Testis (tissue), 3 donors: ENCODE data around the gene UVRAG. TPM values are rescaled to one million over a fixed set of nuclear protein-coding genes. Genes with fewer than 3 reads are reported as not detected.
"Not testable (repeated sequence)": the region's sequence is repeated elsewhere in the genome, so short reads cannot be mapped to it uniquely, and the experiment has no call there.

Source experiments
- DNase-seq: peaks from one replicate; pipeline ENCODE4 v3.0.0-alpha.2; 2019
- H3K27ac ChIP-seq, 2 donors: fragments of 200-600 bp; sonication (generic); one replicate each; pipeline ENCODE4 v1.5.1; 2019
- H3K27me3 ChIP-seq: fragments of 200-600 bp; sonication (generic); one replicate; pipeline ENCODE4 v1.5.1; 2019
- H3K36me3 ChIP-seq: fragments of 200-600 bp; sonication (generic); one replicate; pipeline ENCODE4 v1.5.1; 2017; ENCODE audit warnings: low read depth; ENCODE audit errors: missing control alignments
- H3K4me1 ChIP-seq: fragments of 200-600 bp; sonication (generic); one replicate; pipeline ENCODE4 v1.5.1; 2019
- H3K4me3 ChIP-seq, 2 donors: fragments of 200-600 bp; sonication (generic); one replicate each; pipeline ENCODE4 v1.5.1; 2017 to 2019
- H3K9me3 ChIP-seq: fragments of 200-600 bp; sonication (generic); one replicate; pipeline ENCODE4 v1.5.1; 2017
- POLR2A ChIP-seq: fragments of 450-650 bp; IDR thresholded peaks from one replicate; pipeline ENCODE4 v1.6.1; 2017; ENCODE audit warnings: antibody characterized with exemption, mild to moderate bottlenecking, moderate library complexity
- WGBS, 2 donors: methylation state at CpG; one replicate each; pipeline ENCODE4 v1.1.5; 2018; 5-methylcytosine and 5-hydroxymethylcytosine counted together
- intact Hi-C: fragments of 100-400 bp; cut with DNase I; formaldehyde crosslinking; loops from one replicate; pipeline ENCODE4 v1.15.1; 2023; ENCODE audit warnings: low total_unique reads
- polyA plus RNA-seq: library from polyadenylated mRNA; stranded (reverse); fragments of 350-450 nt; fragmentation: Illumina TruSeq; extraction: RNeasy Lipid Tissue Mini Kit (QIAGEN cat#74804); gene quantifications from one replicate; pipeline ENCODE4 v1.2.3, GENCODE V29; 2014; ENCODE audit warnings: low read depth, low replicate concordance; ENCODE audit not compliant: insufficient read depth
- total RNA-seq, 2 donors: library from RNA; depleted of rRNA; stranded (reverse); fragments of >200 nt; gene quantifications; one replicate each; pipeline ENCODE4 v1.2.3, GENCODE V29; 2016
- TF ChIP-seq, protein P1 (sequence below), 3 experiments: fragments of 450-650 bp in 2 of 3; fragments of 200-600 bp in 1 of 3; sonication (generic) in 1 of 3; IDR thresholded peaks; one replicate each; pipeline ENCODE4 v1.5.1; 2016 to 2019; ENCODE audit warnings: antibody characterized with exemption in 3 of 3, mild to moderate bottlenecking in 2 of 3, moderate library complexity in 1 of 3

Gene UVRAG
- total and polyA plus RNA-seq, 3 donors from 2014 or later, result 10.8 to 22.4 (median 20.1) TPM

DNA sequence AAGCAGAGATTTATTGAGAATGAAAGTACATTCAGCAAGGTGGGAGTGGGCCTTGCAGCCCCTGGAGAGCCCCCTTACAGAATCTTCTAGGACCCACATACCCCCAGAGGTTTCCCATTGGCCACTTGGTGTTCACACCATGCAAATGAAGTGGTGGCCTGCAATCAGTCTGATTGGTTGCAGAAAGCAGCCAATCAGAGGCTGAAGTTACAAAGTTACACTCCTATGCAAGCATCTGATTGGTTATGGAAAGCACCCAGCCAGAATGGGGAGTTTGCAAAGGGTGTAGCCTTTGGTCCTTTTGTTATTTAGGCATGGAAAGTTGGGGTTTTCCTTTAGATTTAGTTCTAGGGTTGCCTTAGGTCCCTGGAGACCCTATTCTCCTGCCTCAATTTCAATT lies 34.9 kb downstream of the UVRAG start:
- H3K36me3 ChIP-seq, result no peaks in the 10 kb centered on the region
- H3K27me3 ChIP-seq, result no peaks in the 10 kb centered on the region
- H3K27ac ChIP-seq, result no peak overlapping the region
- peak; percentile 45 for DNase-seq
- H3K4me3 ChIP-seq, result no peak overlapping the region
- intact Hi-C loops, result no loop called here
- TF ChIP-seq POLR2A, result no peak
- TF ChIP-seq, protein P1, sequence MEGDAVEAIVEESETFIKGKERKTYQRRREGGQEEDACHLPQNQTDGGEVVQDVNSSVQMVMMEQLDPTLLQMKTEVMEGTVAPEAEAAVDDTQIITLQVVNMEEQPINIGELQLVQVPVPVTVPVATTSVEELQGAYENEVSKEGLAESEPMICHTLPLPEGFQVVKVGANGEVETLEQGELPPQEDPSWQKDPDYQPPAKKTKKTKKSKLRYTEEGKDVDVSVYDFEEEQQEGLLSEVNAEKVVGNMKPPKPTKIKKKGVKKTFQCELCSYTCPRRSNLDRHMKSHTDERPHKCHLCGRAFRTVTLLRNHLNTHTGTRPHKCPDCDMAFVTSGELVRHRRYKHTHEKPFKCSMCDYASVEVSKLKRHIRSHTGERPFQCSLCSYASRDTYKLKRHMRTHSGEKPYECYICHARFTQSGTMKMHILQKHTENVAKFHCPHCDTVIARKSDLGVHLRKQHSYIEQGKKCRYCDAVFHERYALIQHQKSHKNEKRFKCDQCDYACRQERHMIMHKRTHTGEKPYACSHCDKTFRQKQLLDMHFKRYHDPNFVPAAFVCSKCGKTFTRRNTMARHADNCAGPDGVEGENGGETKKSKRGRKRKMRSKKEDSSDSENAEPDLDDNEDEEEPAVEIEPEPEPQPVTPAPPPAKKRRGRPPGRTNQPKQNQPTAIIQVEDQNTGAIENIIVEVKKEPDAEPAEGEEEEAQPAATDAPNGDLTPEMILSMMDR (IDR thresholded peaks at IDR 0.05), result no peak
- no peaks in the 10 kb centered on the region for H3K9me3 ChIP-seq
- no peaks in the 10 kb centered on the region for H3K4me1 ChIP-seq

DNA sequence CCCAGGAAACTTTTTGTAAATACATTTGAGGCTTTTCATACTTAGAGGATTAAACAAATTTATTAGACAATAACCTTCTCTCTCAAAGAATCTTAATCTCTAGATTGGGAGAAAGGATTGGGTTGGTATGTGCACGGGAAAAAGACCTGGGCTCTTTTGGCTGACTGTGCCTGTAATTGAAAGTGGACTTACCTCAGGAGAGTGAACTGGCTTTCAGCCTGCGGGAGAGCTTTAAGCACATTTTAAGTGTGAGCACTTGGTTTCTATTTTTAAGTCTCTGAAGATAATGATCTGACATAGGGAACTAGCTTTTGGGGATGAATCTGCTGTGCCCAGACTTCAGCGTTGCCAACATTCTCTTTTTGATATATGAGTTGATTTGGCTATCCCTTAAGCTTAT lies 35.8 kb downstream of the UVRAG start:
- H3K36me3 ChIP-seq, result no peaks in the 10 kb centered on the region
- 41 to 50% methylated on average over 3 of the region's 3 CpGs for WGBS, 2 donors
- TF ChIP-seq, protein P1 (IDR thresholded peaks at IDR 0.05), result no peak
- no peak for TF ChIP-seq POLR2A
- no peak for DNase-seq
- peak overlapping the region in 1 of 2 donors; percentile 39 for H3K27ac ChIP-seq
- H3K4me1 ChIP-seq, result no peaks in the 10 kb centered on the region
- intact Hi-C loops, result no loop called here
- H3K27me3 ChIP-seq, result no peaks in the 10 kb centered on the region
- H3K4me3 ChIP-seq, result no peak overlapping the region
- H3K9me3 ChIP-seq, result no peaks in the 10 kb centered on the region

DNA sequence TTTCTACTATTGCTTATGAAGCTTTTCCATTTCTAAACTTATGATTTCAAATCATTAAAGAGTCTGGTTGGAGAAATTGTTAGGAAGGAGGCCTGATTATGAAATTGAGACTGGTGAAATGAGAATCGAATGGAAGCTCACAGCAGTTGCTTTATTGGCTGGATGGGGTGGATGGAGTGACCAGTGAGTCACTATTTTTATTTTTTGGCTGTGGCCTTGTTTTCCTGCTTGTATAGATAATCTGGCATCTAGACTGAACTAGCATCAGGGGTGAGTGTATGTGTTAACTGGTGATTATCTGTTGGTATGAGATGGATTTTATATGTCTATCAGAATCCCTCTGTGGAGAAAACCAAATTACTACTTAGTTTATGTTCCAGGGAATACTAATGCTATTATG lies 36.2 kb downstream of the UVRAG start:
- no peak for DNase-seq
- intact Hi-C loops, result no loop called here
- H3K27me3 ChIP-seq, result no peaks in the 10 kb centered on the region
- H3K27ac ChIP-seq, result peak overlapping the region in 1 of 2 donors; percentile 39
- H3K36me3 ChIP-seq, result no peaks in the 10 kb centered on the region
- no peaks in the 10 kb centered on the region for H3K9me3 ChIP-seq
- 61 to 68% methylated on average over 1 of the region's 1 CpG for WGBS, 2 donors
- H3K4me3 ChIP-seq, result no peak overlapping the region
- no peaks in the 10 kb centered on the region for H3K4me1 ChIP-seq
- TF ChIP-seq, protein P1 (IDR thresholded peaks at IDR 0.05), result no peak
- TF ChIP-seq POLR2A, result no peak

DNA sequence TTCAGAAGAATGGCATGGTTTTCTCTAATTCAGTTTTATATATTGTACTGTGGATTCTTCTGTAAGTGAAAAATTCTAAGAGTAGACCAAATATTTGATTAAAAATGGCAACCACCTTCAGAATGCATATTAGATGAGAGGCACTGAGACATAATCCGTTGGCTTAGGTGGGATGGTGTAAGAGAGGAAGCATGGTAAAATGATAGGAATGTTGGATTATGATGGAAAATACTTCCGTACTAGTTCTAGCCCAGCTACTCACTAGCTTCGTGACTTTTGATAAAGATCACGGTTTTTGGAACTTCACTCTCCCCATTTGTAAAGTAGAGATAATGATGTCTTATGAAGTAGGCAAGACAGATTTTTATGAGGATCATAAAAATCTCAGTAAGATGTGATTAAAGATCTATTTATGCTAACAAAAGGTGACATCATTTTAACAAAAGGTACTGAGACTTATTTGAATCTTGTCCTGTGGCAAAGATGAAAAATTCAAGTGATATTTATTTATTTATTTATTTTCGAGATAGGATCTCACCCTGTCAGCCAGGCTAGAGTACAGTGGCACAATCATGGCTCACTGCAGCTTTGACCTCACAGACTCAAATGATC lies 37.5 kb downstream of the UVRAG start:
- Histone ChIP-seq H3K9me3 (no peaks in the 10 kb centered on the region), H3K27me3 (no peaks in the 10 kb centered on the region), H3K36me3 (no peaks in the 10 kb centered on the region), H3K4me1 (no peaks in the 10 kb centered on the region), H3K27ac (no peak overlapping the region), H3K4me3 (no peak overlapping the region)
- TF ChIP-seq, protein P1 (IDR thresholded peaks at IDR 0.05), result no peak
- TF ChIP-seq POLR2A, result no peak
- intact Hi-C loops, result no loop called here
- no peak for DNase-seq
- WGBS, 2 donors, result 92 to 95% methylated on average over 5 of the region's 5 CpGs

DNA sequence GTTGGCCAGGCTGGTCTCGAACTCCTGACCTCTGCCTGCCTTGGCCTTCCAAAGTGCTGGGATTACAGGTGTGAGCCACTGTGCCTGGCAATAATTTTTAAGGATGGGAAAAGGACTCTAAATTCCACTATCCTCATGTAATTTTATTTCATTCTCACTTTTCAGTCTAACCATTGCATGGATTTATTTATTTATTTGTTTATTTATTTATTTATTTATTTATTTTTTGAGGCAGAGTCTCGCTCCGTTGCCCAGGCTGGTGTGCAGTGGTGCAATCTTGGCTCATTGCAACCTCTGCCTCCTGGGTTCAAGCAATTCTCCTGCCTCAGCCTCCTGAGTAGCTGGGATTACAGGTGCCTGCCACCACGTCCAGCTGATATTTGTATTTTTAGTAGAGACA lies 38.6 kb downstream of the UVRAG start:
- WGBS, 2 donors, result 97 to 100% methylated on average over 4 of the region's 4 CpGs
- H3K4me1 ChIP-seq, DNase-seq, H3K27ac ChIP-seq, H3K4me3 ChIP-seq, H3K27me3 ChIP-seq, intact Hi-C loops, H3K9me3 ChIP-seq, H3K36me3 ChIP-seq: not testable (repeated sequence)
